Neutrophil (primary cell): ENCODE measurements around the gene ATP2C2.

Experiments
- H3K27ac ChIP-seq: fragments of 200-600 bp; sonication (generic); 2 replicates; pipeline ENCODE4 v1.5.1; 2016; ENCODE audit warnings: mild to moderate bottlenecking, moderate library complexity
- H3K27me3 ChIP-seq: fragments of 200-600 bp; sonication (generic); 2 replicates; pipeline ENCODE4 v1.6.0; 2016; ENCODE audit warnings: mild to moderate bottlenecking
- H3K36me3 ChIP-seq: fragments of 200-600 bp; sonication (generic); 2 replicates; pipeline ENCODE4 v1.5.1; 2017
- H3K4me1 ChIP-seq, 2 experiments: fragments of 200-600 bp in 1 of 2; sonication (generic) in 1 of 2; 1 replicate in 1 of 2; 2 replicates in 1 of 2; pipeline versions ENCODE4 v1.5.1 to v1.6.1; 2013 to 2016; ENCODE audit warnings: low read depth in 1 of 2, low read length in 1 of 2, mild to moderate bottlenecking in 1 of 2, moderate library complexity in 1 of 2; ENCODE audit not compliant: control insufficient read depth in 1 of 2, insufficient read depth in 1 of 2
- H3K4me3 ChIP-seq, 2 experiments: fragments of 200-600 bp in 1 of 2; sonication (generic) in 1 of 2; 1 replicate in 1 of 2; 2 replicates in 1 of 2; pipeline ENCODE4 v1.5.1; 2013 to 2016; ENCODE audit warnings: low read depth in 1 of 2, low read length in 1 of 2, mild to moderate bottlenecking in 1 of 2, moderate library complexity in 1 of 2
- H3K9me3 ChIP-seq: fragments of 200-600 bp; sonication (generic); 2 replicates; pipeline ENCODE4 v1.5.1; 2016
- TF ChIP-seq, protein P1 (sequence below): fragments of 200-600 bp; sonication (generic); IDR thresholded peaks from 2 replicates; pipeline ENCODE4 v1.5.1; 2016; ENCODE audit warnings: antibody characterized with exemption

The ATP2C2 gene

DNA sequence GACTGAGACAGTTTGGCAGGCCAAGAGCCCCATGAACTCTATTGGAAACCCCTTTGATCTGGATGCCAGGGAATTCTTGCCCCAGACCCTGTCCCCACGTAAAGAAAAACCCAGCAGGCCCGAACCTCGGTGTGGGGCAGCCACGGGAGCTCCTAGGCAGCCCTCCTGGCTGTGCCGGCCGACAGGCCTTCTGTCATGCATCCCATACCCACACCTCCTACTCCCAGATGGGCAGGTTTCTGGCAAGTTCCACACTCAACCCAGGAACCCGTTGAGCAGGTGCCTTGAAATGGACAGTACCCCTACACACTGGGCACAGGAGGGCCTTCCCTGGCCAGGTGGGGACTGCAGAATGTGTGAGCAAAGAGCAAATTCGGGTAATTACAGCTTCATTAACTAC lies 23.6 kb upstream of the ATP2C2 start:
- no peaks in the 10 kb centered on the region for H3K36me3 ChIP-seq
- H3K4me3 ChIP-seq: no peak overlapping the region
- peak overlapping the region; percentile 81 for H3K27ac ChIP-seq
- peaks cover 40 to 52% of the 10 kb centered on the region in 2 experiments for H3K4me1 ChIP-seq
- H3K27me3 ChIP-seq: no peaks in the 10 kb centered on the region
- TF ChIP-seq, protein P1, sequence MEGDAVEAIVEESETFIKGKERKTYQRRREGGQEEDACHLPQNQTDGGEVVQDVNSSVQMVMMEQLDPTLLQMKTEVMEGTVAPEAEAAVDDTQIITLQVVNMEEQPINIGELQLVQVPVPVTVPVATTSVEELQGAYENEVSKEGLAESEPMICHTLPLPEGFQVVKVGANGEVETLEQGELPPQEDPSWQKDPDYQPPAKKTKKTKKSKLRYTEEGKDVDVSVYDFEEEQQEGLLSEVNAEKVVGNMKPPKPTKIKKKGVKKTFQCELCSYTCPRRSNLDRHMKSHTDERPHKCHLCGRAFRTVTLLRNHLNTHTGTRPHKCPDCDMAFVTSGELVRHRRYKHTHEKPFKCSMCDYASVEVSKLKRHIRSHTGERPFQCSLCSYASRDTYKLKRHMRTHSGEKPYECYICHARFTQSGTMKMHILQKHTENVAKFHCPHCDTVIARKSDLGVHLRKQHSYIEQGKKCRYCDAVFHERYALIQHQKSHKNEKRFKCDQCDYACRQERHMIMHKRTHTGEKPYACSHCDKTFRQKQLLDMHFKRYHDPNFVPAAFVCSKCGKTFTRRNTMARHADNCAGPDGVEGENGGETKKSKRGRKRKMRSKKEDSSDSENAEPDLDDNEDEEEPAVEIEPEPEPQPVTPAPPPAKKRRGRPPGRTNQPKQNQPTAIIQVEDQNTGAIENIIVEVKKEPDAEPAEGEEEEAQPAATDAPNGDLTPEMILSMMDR: no peak
- no peaks in the 10 kb centered on the region for H3K9me3 ChIP-seq

DNA sequence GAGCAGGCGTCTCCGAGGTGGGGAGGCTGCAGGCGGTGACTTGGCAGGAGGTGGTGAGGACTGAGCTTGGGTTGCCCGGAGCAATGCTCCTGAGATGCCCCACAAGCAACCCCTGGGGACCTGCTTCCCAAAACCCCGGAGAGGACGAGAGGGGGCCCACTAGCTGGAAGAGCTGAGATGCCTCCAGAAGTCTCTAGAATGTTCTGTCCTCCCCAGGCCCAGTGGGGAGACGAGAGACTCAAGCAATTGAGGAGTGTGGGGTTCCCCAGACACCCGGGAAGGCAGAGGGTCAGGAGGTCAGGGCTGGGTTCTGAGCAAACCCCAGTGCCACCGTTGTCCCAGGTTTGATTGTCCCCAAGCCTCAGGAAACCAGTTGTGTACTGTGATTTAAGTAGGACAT lies 21.2 kb upstream of the ATP2C2 start:
- Histone ChIP-seq H3K4me3 (no peak overlapping the region), H3K9me3 (no peaks in the 10 kb centered on the region), H3K27me3 (peaks cover 3% of the 10 kb centered on the region)

DNA sequence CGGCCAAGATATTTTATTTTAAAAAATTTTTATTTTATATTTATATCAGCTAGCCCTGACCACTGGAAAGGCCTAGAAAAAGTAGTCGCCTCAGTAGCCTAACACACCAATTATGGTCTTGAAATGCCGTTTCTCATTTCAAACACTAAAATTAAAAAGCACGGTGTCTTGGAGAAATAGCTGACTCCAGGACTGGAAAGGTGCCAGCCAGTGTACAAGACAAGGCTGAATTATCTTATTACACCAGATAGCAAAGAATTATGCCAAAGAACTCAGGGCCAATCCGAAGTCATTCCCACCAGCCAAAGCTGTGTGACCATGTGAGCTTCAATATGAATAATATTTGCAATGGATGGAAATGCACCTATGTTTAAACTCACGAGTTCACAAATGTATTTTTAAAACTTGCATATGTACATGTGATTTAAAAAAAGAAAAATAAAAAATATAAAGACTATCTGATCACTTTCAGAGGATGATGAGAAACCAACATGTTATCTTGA lies 19.9 kb upstream of the ATP2C2 start:
- no peak overlapping the region for H3K4me3 ChIP-seq

More for the DNA sequence above, 21.2 kb upstream of the ATP2C2 start:
- Histone ChIP-seq H3K36me3 (no peaks in the 10 kb centered on the region), H3K27ac (no peak overlapping the region), H3K4me1 (peaks cover 26 to 33% of the 10 kb centered on the region in 2 experiments)
- TF ChIP-seq, protein P1: no peak

GRCh38 chr16:84349862-84350684 lies 18.3 kb upstream of the ATP2C2 start:
- Histone ChIP-seq H3K4me3 (no peak overlapping the region), H3K9me3 (no peaks in the 10 kb centered on the region), H3K4me1 (peaks cover 23 to 24% of the 10 kb centered on the region in 2 experiments), H3K27me3 (peaks cover 3% of the 10 kb centered on the region), H3K27ac (no peak overlapping the region), H3K36me3 (no peaks in the 10 kb centered on the region)
- TF ChIP-seq, protein P1: no peak

More for the DNA sequence above, 19.9 kb upstream of the ATP2C2 start:
- TF ChIP-seq, protein P1: no peak
- peaks cover 3% of the 10 kb centered on the region for H3K27me3 ChIP-seq
- no peaks in the 10 kb centered on the region for H3K36me3 ChIP-seq
- no peak overlapping the region for H3K27ac ChIP-seq
- peaks cover 23 to 26% of the 10 kb centered on the region in 2 experiments for H3K4me1 ChIP-seq
- H3K9me3 ChIP-seq: no peaks in the 10 kb centered on the region

GRCh38 chr16:84350685-84351400 lies 17.5 kb upstream of the ATP2C2 start:
- peaks cover 20 to 25% of the 10 kb centered on the region in 2 experiments for H3K4me1 ChIP-seq
- peaks cover 3% of the 10 kb centered on the region for H3K27me3 ChIP-seq
- H3K36me3 ChIP-seq: no peaks in the 10 kb centered on the region
- H3K9me3 ChIP-seq: no peaks in the 10 kb centered on the region
- no peak overlapping the region for H3K27ac ChIP-seq
- no peak overlapping the region for H3K4me3 ChIP-seq
- TF ChIP-seq, protein P1: no peak
